IPS-20b (cell line): Measurements from ENCODE around the gene UBR4.

Source experiments
- H3K27ac ChIP-seq: one replicate; pipeline ENCODE4 v1.5.1; 2013; ENCODE audit warnings: low read length
- H3K27me3 ChIP-seq: 2 replicates; pipeline ENCODE4 v1.6.1; 2013; ENCODE audit warnings: mild to moderate bottlenecking, low read length, inconsistent platforms; ENCODE audit not compliant: insufficient read depth
- H3K36me3 ChIP-seq: 2 replicates; pipeline ENCODE4 v1.6.1; 2013; ENCODE audit warnings: low read depth, mild to moderate bottlenecking, inconsistent platforms, low read length, moderate library complexity; ENCODE audit not compliant: insufficient read depth
- H3K4me1 ChIP-seq: 2 replicates; pipeline ENCODE4 v1.6.1; 2013; ENCODE audit warnings: mild to moderate bottlenecking, control low read depth, inconsistent platforms, low read length, moderate library complexity; ENCODE audit not compliant: insufficient read depth
- H3K4me3 ChIP-seq: 2 replicates; pipeline ENCODE4 v1.5.1; 2013; ENCODE audit warnings: mild to moderate bottlenecking, low read length, inconsistent platforms
- H3K9ac ChIP-seq: 2 replicates; pipeline ENCODE4 v1.6.1; 2013; ENCODE audit warnings: low read depth, mild to moderate bottlenecking, inconsistent platforms, low read length, moderate library complexity
- H3K9me3 ChIP-seq: 2 replicates; pipeline ENCODE4 v1.6.1; 2013; ENCODE audit warnings: mild to moderate bottlenecking, low read depth, low read length, inconsistent platforms; ENCODE audit not compliant: insufficient read depth

Gene UBR4

GRCh38 chr1:19101244-19101643 lies 108.8 kb downstream of the UBR4 start:
- Histone ChIP-seq H3K27ac (no peak overlapping the region), H3K36me3 (peaks cover 100% of the 10 kb centered on the region), H3K9me3 (no peaks in the 10 kb centered on the region), H3K9ac (no peak overlapping the region), H3K4me3 (no peak overlapping the region), H3K4me1 (no peaks in the 10 kb centered on the region), H3K27me3 (no peaks in the 10 kb centered on the region)

DNA sequence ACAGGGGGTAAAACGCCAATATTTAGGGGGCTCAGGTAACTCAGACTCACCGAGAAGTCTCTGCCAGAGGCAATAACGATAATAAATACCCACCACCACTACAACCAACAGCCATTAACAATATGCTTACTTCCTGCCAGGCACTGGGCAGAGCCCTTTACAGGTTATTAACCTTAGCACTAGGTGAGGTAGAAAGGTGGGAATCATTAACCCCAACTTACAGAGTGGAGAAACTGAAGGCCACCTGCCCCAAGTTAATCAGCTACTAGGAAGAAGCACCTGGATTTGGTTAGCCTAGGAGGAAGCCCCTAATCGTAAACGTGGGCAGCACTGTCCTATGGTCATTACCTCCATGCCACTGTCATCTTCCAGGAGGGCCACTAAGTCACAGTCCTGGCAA lies 110.0 kb downstream of the UBR4 start:
- no peak overlapping the region for H3K9ac ChIP-seq
- peaks cover 100% of the 10 kb centered on the region for H3K36me3 ChIP-seq
- no peaks in the 10 kb centered on the region for H3K4me1 ChIP-seq
- H3K27ac ChIP-seq = no peak overlapping the region
- H3K4me3 ChIP-seq = no peak overlapping the region
- no peaks in the 10 kb centered on the region for H3K9me3 ChIP-seq
- H3K27me3 ChIP-seq = no peaks in the 10 kb centered on the region

DNA sequence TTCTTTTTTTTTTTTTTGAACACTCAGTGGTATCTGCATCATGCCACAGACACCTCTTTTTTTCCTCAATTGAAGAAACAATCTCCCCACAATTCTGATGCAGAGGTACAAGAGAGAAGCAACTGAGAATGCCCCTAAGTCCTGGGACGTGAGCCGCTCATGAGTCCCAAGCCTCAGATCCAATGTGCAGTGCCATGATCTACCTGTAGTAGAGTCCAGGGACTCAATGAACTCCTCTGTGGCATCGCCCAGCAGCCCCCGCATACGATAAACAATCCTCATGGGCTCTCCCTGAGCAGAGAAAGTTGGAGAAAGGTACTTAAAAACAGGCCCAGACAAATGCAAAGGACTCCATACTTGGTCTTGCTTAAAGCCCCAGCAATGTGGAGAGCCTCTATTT lies 113.1 kb downstream of the UBR4 start:
- no peak overlapping the region for H3K4me3 ChIP-seq
- no peak overlapping the region for H3K27ac ChIP-seq
- no peaks in the 10 kb centered on the region for H3K4me1 ChIP-seq
- H3K36me3 ChIP-seq = peaks cover 100% of the 10 kb centered on the region
- H3K27me3 ChIP-seq = no peaks in the 10 kb centered on the region
- H3K9ac ChIP-seq = no peak overlapping the region
- H3K9me3 ChIP-seq = no peaks in the 10 kb centered on the region

DNA sequence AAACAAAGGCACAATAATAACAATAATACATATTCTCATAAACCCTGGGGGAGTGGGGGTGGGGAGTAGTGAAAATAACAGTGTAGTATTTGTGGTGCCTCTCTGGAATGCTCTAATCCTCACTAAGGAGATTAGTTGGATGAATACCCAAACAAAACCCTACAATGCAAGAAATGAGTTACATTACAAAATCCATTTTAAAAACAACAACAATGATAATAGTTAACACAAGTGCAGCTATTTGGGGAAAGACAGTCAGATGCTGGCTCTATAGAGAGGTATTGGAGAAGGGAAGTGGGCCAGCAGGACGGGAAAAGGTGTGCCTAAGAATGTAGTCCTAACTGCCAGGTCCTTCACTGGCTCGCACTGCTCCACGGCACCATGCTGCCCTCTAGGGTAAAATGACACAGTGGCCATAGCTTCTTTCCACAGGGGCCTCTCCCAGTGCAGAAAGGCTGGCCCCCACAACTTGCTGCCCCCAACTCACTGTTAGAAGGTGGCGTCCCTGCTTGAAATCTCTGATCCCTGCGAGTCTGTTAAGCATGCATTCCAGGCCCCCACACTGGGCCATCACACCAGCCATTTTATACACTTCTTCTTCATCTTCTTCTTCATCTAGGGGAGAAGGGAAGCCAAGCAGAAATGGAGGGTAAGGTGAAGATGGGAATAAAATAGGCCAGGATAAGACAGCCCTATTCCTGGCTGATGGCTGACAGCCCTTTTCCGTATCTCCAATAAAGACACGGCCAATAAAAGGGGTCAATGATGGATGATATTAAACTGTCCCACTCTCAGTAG lies 113.8 kb downstream of the UBR4 start:
- Histone ChIP-seq H3K4me3 (no peak overlapping the region), H3K27ac (no peak overlapping the region), H3K9ac (no peak overlapping the region), H3K9me3 (no peaks in the 10 kb centered on the region), H3K36me3 (peaks cover 100% of the 10 kb centered on the region), H3K27me3 (no peaks in the 10 kb centered on the region), H3K4me1 (no peaks in the 10 kb centered on the region)

- Histone ChIP-seq H3K4me3 (no peak overlapping the region), H3K27me3 (no peaks in the 10 kb centered on the region), H3K9me3 (no peaks in the 10 kb centered on the region), H3K4me1 (no peaks in the 10 kb centered on the region), H3K36me3 (peaks cover 100% of the 10 kb centered on the region), H3K9ac (no peak overlapping the region), H3K27ac (no peak overlapping the region)
These were observed 118.7 kb downstream of the UBR4 start for GRCh38 chr1:19091196-19091953.

DNA sequence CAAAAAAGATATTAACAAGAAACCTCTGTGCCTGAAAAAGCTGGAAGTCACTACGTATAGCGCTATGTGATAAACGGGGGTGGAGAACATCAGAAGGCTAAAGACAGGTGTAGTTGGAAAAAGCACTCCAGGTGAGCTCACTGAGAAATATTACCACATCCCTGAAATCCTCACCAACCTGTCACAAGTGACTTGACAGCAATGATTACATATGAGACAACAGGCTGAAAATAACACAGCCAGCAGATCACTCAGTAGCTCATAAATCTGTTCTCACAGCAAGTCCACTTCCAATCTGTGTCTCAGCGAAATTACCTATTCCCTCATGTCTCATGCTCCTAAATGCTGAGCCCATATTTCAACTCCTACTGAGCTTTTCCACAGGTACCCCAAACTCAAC lies 120.5 kb downstream of the UBR4 start:
- H3K27ac ChIP-seq = no peak overlapping the region
- H3K9me3 ChIP-seq = no peaks in the 10 kb centered on the region
- H3K27me3 ChIP-seq = no peaks in the 10 kb centered on the region
- H3K4me3 ChIP-seq = no peak overlapping the region
- H3K9ac ChIP-seq = no peak overlapping the region
- peaks cover 99% of the 10 kb centered on the region for H3K36me3 ChIP-seq
- H3K4me1 ChIP-seq = no peaks in the 10 kb centered on the region

- H3K9me3 ChIP-seq = no peaks in the 10 kb centered on the region
- no peaks in the 10 kb centered on the region for H3K4me1 ChIP-seq
- no peaks in the 10 kb centered on the region for H3K27me3 ChIP-seq
- H3K4me3 ChIP-seq = no peak overlapping the region
- H3K27ac ChIP-seq = no peak overlapping the region
- peaks cover 99% of the 10 kb centered on the region for H3K36me3 ChIP-seq
- H3K9ac ChIP-seq = no peak overlapping the region
These were observed 121.2 kb downstream of the UBR4 start for GRCh38 chr1:19088717-19089442.

DNA sequence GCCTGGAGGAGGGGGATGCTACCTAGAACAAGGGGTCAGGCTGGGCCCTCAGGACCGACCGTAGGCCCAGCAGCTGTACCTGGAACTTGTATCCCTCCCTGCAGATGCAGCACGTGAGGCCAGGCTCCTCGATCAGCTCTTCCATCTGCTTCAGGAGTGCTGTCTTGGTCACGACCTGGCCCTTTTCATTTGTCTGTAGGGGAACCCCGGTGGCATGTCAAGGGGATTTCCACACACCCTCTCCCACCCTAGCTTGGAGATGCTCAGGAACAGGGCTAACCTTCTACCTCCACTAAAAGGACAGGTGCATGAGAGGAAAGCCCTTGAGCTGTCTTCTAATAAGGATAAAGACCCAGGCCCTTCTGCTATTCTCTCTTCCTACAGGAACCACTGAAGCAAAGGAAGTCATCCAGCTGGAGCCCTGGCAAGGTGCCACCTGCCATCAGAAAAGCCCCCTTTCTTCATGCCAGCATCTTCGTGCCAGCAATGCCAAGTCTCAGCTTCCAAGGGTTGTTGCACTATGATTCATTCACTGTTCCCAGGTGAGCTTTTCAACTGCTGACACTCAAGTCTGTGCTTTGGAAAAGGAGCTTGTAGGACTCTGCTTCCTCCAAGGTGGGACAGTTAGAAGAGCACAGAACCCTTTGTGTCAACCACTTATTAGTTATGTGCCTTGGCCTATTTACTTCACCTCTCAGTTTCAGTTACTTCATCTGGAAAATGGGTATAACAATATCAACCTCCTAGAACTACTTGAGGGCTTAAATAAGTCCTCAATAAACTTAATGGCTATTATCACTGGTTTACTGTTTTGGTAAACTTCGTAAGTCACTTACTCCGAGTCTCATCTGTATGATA lies 122.1 kb downstream of the UBR4 start:
- H3K27me3 ChIP-seq = no peaks in the 10 kb centered on the region
- no peaks in the 10 kb centered on the region for H3K4me1 ChIP-seq
- no peak overlapping the region for H3K4me3 ChIP-seq
- no peaks in the 10 kb centered on the region for H3K9me3 ChIP-seq
- H3K27ac ChIP-seq = no peak overlapping the region
- H3K9ac ChIP-seq = no peak overlapping the region
- H3K36me3 ChIP-seq = peaks cover 99% of the 10 kb centered on the region

DNA sequence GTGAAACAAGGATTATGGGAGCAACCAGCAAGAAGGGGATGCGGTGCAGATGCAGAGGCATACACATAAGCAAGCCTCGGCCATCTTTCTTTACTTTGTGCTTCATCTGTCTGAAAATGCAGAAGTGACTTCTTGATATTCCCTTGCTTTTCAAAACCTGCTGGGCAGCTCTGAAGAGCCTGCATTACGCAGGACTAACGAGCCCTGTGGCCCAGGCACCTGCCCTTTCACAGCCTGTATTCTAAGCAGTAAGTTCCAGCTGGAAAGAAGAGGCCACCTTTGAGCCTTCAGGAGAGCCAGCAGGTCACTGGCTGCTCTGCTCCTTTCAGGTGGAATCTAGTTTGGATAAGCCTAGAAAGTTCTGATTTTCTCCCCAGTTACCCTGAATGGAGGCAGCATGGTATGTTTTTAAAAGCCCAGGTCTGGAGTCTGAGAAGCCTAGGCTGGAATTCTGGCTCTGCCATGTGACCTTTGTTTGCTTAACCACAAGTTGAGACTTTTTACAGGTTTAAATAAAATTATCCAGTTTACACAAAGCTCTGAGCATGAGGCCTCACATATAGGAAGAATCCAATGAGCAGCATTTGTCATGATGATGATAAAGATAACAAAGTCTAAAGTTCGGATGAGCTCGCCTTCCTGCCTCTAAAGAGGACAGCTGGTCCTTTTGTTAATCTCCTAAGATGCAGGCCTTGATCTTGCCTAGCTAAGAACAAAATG lies 122.9 kb downstream of the UBR4 start:
- Histone ChIP-seq H3K9me3 (no peaks in the 10 kb centered on the region), H3K36me3 (peaks cover 99% of the 10 kb centered on the region), H3K9ac (no peak overlapping the region), H3K27ac (no peak overlapping the region), H3K4me3 (no peak overlapping the region), H3K4me1 (no peaks in the 10 kb centered on the region), H3K27me3 (no peaks in the 10 kb centered on the region)

- no peaks in the 10 kb centered on the region for H3K4me1 ChIP-seq
- no peaks in the 10 kb centered on the region for H3K9me3 ChIP-seq
- peaks cover 99% of the 10 kb centered on the region for H3K36me3 ChIP-seq
- H3K27ac ChIP-seq = no peak overlapping the region
- H3K27me3 ChIP-seq = no peaks in the 10 kb centered on the region
- no peak overlapping the region for H3K4me3 ChIP-seq
- H3K9ac ChIP-seq = no peak overlapping the region
These were observed 123.7 kb downstream of the UBR4 start for GRCh38 chr1:19086176-19086875.
